CD14-positive monocyte (primary cell): ENCODE measurements around the gene FAT1. TPM values are rescaled to one million over a fixed set of nuclear protein-coding genes. Genes with fewer than 3 reads are reported as not detected.

ENCODE experiments used
- DNase-seq, 3 donors: peaks; one replicate each; pipeline ENCODE4 v3.0.0-alpha.2; 2011 to 2022
- H2AFZ ChIP-seq: 2 replicates; pipeline ENCODE4 v1.6.0; 2012; ENCODE audit warnings: mild to moderate bottlenecking, low read depth, low read length, inconsistent platforms; ENCODE audit not compliant: insufficient read depth, poor library complexity, severe bottlenecking
- H3K27ac ChIP-seq, 2 donors: 1 replicate in 1 of 2; 2 replicates in 1 of 2; pipeline ENCODE4 v1.5.1; 2012 to 2013; ENCODE audit warnings: low read length in 2 of 2, control low read depth in 1 of 2, inconsistent platforms in 1 of 2, low read depth in 1 of 2, mild to moderate bottlenecking in 1 of 2
- H3K27me3 ChIP-seq, 2 donors: one replicate each; pipeline versions ENCODE4 v1.6.0 to v1.6.1; 2011 to 2013; ENCODE audit warnings: low read length in 2 of 2; ENCODE audit not compliant: control insufficient read depth in 2 of 2, insufficient read depth in 2 of 2
- H3K36me3 ChIP-seq, 2 donors: replicated peaks in 1 of 2; 1 replicate in 1 of 2; 2 replicates in 1 of 2; pipeline versions ENCODE4 v1.5.1 to v1.6.1; 2012 to 2013; ENCODE audit warnings: low read length in 2 of 2, control low read depth in 1 of 2, inconsistent platforms in 1 of 2, mild to moderate bottlenecking in 1 of 2; ENCODE audit not compliant: insufficient read depth in 2 of 2, control insufficient read depth in 1 of 2
- H3K4me1 ChIP-seq, 2 donors: 1 replicate in 1 of 2; 2 replicates in 1 of 2; pipeline versions ENCODE4 v1.5.1 to v1.6.1; 2012 to 2013; ENCODE audit warnings: low read length in 2 of 2, control low read depth in 1 of 2, inconsistent platforms in 1 of 2, mild to moderate bottlenecking in 1 of 2, moderate library complexity in 1 of 2; ENCODE audit not compliant: insufficient read depth in 2 of 2, control insufficient read depth in 1 of 2
- H3K4me2 ChIP-seq: replicated peaks from 2 replicates; pipeline ENCODE3; 2012; ENCODE audit warnings: low read length, moderate library complexity, mild to moderate bottlenecking; ENCODE audit not compliant: poor library complexity, severe bottlenecking; ENCODE audit errors: extremely low read depth
- H3K4me3 ChIP-seq, 3 experiments: fragments of 200-600 bp in 1 of 3; sonication (generic) in 1 of 3; replicated peaks in 1 of 3; 1 replicate in 2 of 3; 2 replicates in 1 of 3; pipeline ENCODE4 v1.5.1; 2011 to 2013; ENCODE audit warnings: low read length in 3 of 3, mild to moderate bottlenecking in 3 of 3, control low read depth in 2 of 3, low read depth in 2 of 3, inconsistent platforms in 1 of 3, moderate library complexity in 1 of 3
- H3K79me2 ChIP-seq: 2 replicates; pipeline ENCODE4 v1.6.0; 2012; ENCODE audit warnings: mild to moderate bottlenecking, control low read depth, inconsistent platforms, low read length, moderate library complexity; ENCODE audit not compliant: insufficient read depth
- H3K9ac ChIP-seq: 2 replicates; pipeline ENCODE4 v1.6.0; 2017; ENCODE audit warnings: low read length, mild to moderate bottlenecking; ENCODE audit not compliant: insufficient read depth, poor library complexity, severe bottlenecking
- H3K9me3 ChIP-seq, 2 donors: replicated peaks in 1 of 2; 1 replicate in 1 of 2; 2 replicates in 1 of 2; pipeline versions ENCODE4 v1.5.1 to v1.6.1; 2012 to 2013; ENCODE audit warnings: low read length in 2 of 2, control low read depth in 1 of 2; ENCODE audit not compliant: control insufficient read depth in 1 of 2, insufficient read depth in 1 of 2
- H4K20me1 ChIP-seq: 2 replicates; pipeline ENCODE4 v1.6.0; 2012; ENCODE audit warnings: mild to moderate bottlenecking, low read length, control low read depth, moderate library complexity; ENCODE audit not compliant: insufficient read depth
- H3K27ac Mint-ChIP-seq, 7 donors: one replicate each; pipeline ENCODE4 v1.8.0; 2020; ENCODE audit warnings: mild to moderate bottlenecking in 7 of 7, mixed read lengths in 7 of 7, moderate library complexity in 6 of 7, inconsistent platforms in 2 of 7
- H3K27me3 Mint-ChIP-seq, 3 donors: one replicate each; pipeline ENCODE4 v1.8.0; 2021 to 2022; ENCODE audit warnings: low read depth in 3 of 3, mild to moderate bottlenecking in 3 of 3, mixed read lengths in 3 of 3, moderate library complexity in 3 of 3, inconsistent platforms in 1 of 3
- H3K36me3 Mint-ChIP-seq, 2 donors: one replicate each; pipeline ENCODE4 v1.8.0; 2020; ENCODE audit warnings: mixed read lengths in 2 of 2, inconsistent platforms in 1 of 2, mild to moderate bottlenecking in 1 of 2
- H3K4me1 Mint-ChIP-seq: one replicate; pipeline ENCODE4 v1.8.0; 2020; ENCODE audit warnings: mild to moderate bottlenecking, mixed read lengths
- H3K4me3 Mint-ChIP-seq, 2 donors: one replicate each; pipeline ENCODE4 v1.8.0; 2020; ENCODE audit warnings: mild to moderate bottlenecking in 2 of 2, mixed read lengths in 2 of 2, moderate library complexity in 1 of 2
- H3K9me3 Mint-ChIP-seq, 7 donors: one replicate each; pipeline ENCODE4 v1.8.0; 2020 to 2022; ENCODE audit warnings: mixed read lengths in 7 of 7, mild to moderate bottlenecking in 6 of 7, moderate library complexity in 6 of 7, inconsistent platforms in 2 of 7
- CTCF ChIP-seq: fragments of 200-600 bp; IDR thresholded peaks from one replicate; pipeline ENCODE4 v1.8.0; 2022; ENCODE audit warnings: antibody characterized with exemption, mild to moderate bottlenecking
- WGBS: methylation state at CpG from one replicate; pipeline ENCODE4 v1.1.5; 2013; ENCODE audit warnings: missing lambda C conversion rate; ENCODE audit not compliant: insufficient coverage; 5-methylcytosine and 5-hydroxymethylcytosine counted together
- intact Hi-C, 2 donors: fragments of 100-400 bp; cut with micrococcal nuclease; formaldehyde crosslinking; loops; one replicate each; pipeline versions ENCODE4 v1.15.0 to v1.15.1; 2023
- polyA plus RNA-seq, 3 donors: library from polyadenylated mRNA; depleted of rRNA in 1 of 3; unstranded in 2 of 3; stranded (reverse) in 1 of 3; fragments of 300-500 nt in 2 of 3; fragments of >200 nt in 1 of 3; fragmentation: Illumina TruSeq in 2 of 3; gene quantifications; 1 replicate in 2 of 3; 2 replicates in 1 of 3; pipeline ENCODE4 v1.2.3, GENCODE V29; 2012 to 2021

FAT1 gene
- polyA plus RNA-seq, 3 donors = not detected

GRCh38 chr4:186752325-186752724 is 28.7 kb upstream of the FAT1 start:
- H3K27ac Mint-ChIP-seq = no peak overlapping the region
- no peak overlapping the region for H3K4me3 ChIP-seq
- DNase-seq = no peak

GRCh38 chr4:186749611-186750281 is 26.1 kb upstream of the FAT1 start:
- H3K9me3 Mint-ChIP-seq = peaks cover 0 to 5% (median 0%) of the 10 kb centered on the region in 7 donors
- 90% methylated on average over 13 of the region's 15 CpGs for WGBS
- no peaks in the 10 kb centered on the region for H3K79me2 ChIP-seq
- intact Hi-C loops = no loop called here
- H3K27me3 ChIP-seq = no peaks in the 10 kb centered on the region
- H3K4me1 Mint-ChIP-seq = no peaks in the 10 kb centered on the region
- H3K9me3 ChIP-seq = peaks cover 0 to 6% of the 10 kb centered on the region in 2 donors
- H3K27ac ChIP-seq = no peak overlapping the region
- no peaks in the 10 kb centered on the region for H3K4me1 ChIP-seq
- H3K27me3 Mint-ChIP-seq = peaks cover 3 to 5% (median 4%) of the 10 kb centered on the region in 3 donors
- H3K36me3 Mint-ChIP-seq = no peaks in the 10 kb centered on the region
- H3K4me3 Mint-ChIP-seq = no peak overlapping the region
- no peaks in the 10 kb centered on the region for H4K20me1 ChIP-seq
- no peak overlapping the region for H3K4me3 ChIP-seq
- H2AFZ ChIP-seq = no peak overlapping the region
- H3K36me3 ChIP-seq = no peaks in the 10 kb centered on the region
- H3K9ac ChIP-seq = no peak overlapping the region
- H3K4me2 ChIP-seq = no peak overlapping the region
- DNase-seq = no peak
- H3K27ac Mint-ChIP-seq = no peak overlapping the region
- TF ChIP-seq CTCF = no peak

More at GRCh38 chr4:186752325-186752724, 28.7 kb upstream of the FAT1 start:
- no peaks in the 10 kb centered on the region for H3K36me3 Mint-ChIP-seq
- 93% methylated on average over 3 of the region's 6 CpGs for WGBS
- Histone ChIP-seq H3K27me3 (no peaks in the 10 kb centered on the region), H3K9ac (no peak overlapping the region), H3K4me1 (no peaks in the 10 kb centered on the region), H3K79me2 (no peaks in the 10 kb centered on the region), H3K9me3 (peaks cover 0 to 6% of the 10 kb centered on the region in 2 donors), H4K20me1 (no peaks in the 10 kb centered on the region), H3K27ac (no peak overlapping the region), H3K4me2 (no peak overlapping the region), H3K36me3 (no peaks in the 10 kb centered on the region), H2AFZ (no peak overlapping the region)
- peaks cover 3 to 4% (median 3%) of the 10 kb centered on the region in 3 donors for H3K27me3 Mint-ChIP-seq
- no peak for TF ChIP-seq CTCF
- H3K4me3 Mint-ChIP-seq = no peak overlapping the region
- H3K4me1 Mint-ChIP-seq = no peaks in the 10 kb centered on the region
- peaks cover 2 to 10% (median 4%) of the 10 kb centered on the region in 7 donors for H3K9me3 Mint-ChIP-seq
- intact Hi-C loops = no loop called here
